ENCODE results near the gene RNF2.

GRCh38 chr1:185091480-185091879 is 46.1 kb downstream of the RNF2 start:
- TF ChIP-seq, protein P1, sequence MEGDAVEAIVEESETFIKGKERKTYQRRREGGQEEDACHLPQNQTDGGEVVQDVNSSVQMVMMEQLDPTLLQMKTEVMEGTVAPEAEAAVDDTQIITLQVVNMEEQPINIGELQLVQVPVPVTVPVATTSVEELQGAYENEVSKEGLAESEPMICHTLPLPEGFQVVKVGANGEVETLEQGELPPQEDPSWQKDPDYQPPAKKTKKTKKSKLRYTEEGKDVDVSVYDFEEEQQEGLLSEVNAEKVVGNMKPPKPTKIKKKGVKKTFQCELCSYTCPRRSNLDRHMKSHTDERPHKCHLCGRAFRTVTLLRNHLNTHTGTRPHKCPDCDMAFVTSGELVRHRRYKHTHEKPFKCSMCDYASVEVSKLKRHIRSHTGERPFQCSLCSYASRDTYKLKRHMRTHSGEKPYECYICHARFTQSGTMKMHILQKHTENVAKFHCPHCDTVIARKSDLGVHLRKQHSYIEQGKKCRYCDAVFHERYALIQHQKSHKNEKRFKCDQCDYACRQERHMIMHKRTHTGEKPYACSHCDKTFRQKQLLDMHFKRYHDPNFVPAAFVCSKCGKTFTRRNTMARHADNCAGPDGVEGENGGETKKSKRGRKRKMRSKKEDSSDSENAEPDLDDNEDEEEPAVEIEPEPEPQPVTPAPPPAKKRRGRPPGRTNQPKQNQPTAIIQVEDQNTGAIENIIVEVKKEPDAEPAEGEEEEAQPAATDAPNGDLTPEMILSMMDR (IDR thresholded peaks at IDR 0.05): no peak
- no peak for TF ChIP-seq EP300 (IDR thresholded peaks at IDR 0.05; ENCODE audit: borderline replicate concordance in 1 of 2, low read depth in 1 of 2, low read length in 1 of 2)
- TF ChIP-seq TAF1 (IDR thresholded peaks at IDR 0.05; ENCODE audit: borderline replicate concordance, low read depth, low read length): no peak
- TF ChIP-seq FOXM1 (IDR thresholded peaks at IDR 0.05; ENCODE audit: low read depth): no peak
- no peak for TF ChIP-seq EZH2phosphoT487 (IDR thresholded peaks at IDR 0.05; ENCODE audit: borderline replicate concordance, low read depth)
- no peak for TF ChIP-seq SIN3A (IDR thresholded peaks at IDR 0.05; ENCODE audit: borderline replicate concordance, low read depth, low read length)
- TF ChIP-seq POLR2AphosphoS5 (IDR thresholded peaks at IDR 0.05; ENCODE audit: low read depth, low read length): no peak
- TF ChIP-seq TCF12 (IDR thresholded peaks at IDR 0.05): no peak
- TF ChIP-seq TEAD4 (IDR thresholded peaks at IDR 0.05; ENCODE audit: borderline replicate concordance, insufficient read depth): no peak
- TF ChIP-seq CHD2 (IDR thresholded peaks at IDR 0.05; ENCODE audit: low read length, partially characterized antibody): no peak
